Activated naive CD4-positive, alpha-beta T cell treated with anti-CD3 and anti-CD28 coated beads for 36 hours (primary cell): Measurements from ENCODE around the gene TNRC6A. TPM values are rescaled to one million over a fixed set of nuclear protein-coding genes. Genes with fewer than 3 reads are reported as not detected.
A peak's percentile ranks its signal among the peaks of the same experiment; 100 is the strongest.
"Not testable (repeated sequence)": the region's sequence is repeated elsewhere in the genome, so short reads cannot be mapped to it uniquely, and the experiment has no call there.

Experiments used
- CTCF ChIA-PET: fragments of 350-600 bp; sonication (Branson Sonifier 250); formaldehyde crosslinking; loops from one replicate; lab custom pipeline; 2021; ENCODE audit warnings: antibody characterized with exemption; lab: Charles Lee
- DNase-seq: peaks from one replicate; pipeline ENCODE4 v3.0.0-alpha.2; 2020
- H3K27ac Mint-ChIP-seq: one replicate; pipeline ENCODE4 v1.8.0; 2021; ENCODE audit warnings: mild to moderate bottlenecking, mixed read lengths
- H3K27me3 Mint-ChIP-seq: one replicate; pipeline ENCODE4 v1.8.0; 2021; ENCODE audit warnings: low read depth, mixed read lengths
- H3K36me3 Mint-ChIP-seq: one replicate; pipeline ENCODE4 v1.8.0; 2021; ENCODE audit warnings: low read depth, mixed read lengths
- H3K4me1 Mint-ChIP-seq: one replicate; pipeline ENCODE4 v1.8.0; 2021; ENCODE audit warnings: low read depth, mixed read lengths
- H3K4me3 Mint-ChIP-seq: one replicate; pipeline ENCODE4 v1.8.0; 2021; ENCODE audit warnings: mild to moderate bottlenecking, moderate library complexity, mixed read lengths
- H3K9me3 Mint-ChIP-seq: one replicate; pipeline ENCODE4 v1.8.0; 2021; ENCODE audit warnings: mixed read lengths
- intact Hi-C: fragments of 100-400 bp; cut with micrococcal nuclease; formaldehyde crosslinking; loops from one replicate; pipeline ENCODE4 v1.15.1; 2023
- total RNA-seq, 2 experiments: library from RNA; stranded (reverse); gene quantifications; one replicate each; pipeline ENCODE4 v1.2.3, GENCODE V29; 2021

Gene TNRC6A
- total RNA-seq, 2 experiments from 2014 or later, result 37.2 to 39.0 TPM

GRCh38 chr16:24745791-24746190, 16.3 kb downstream of the TNRC6A start:
- Mint-ChIP-seq H3K27ac (peak overlapping the region; percentile 51), H3K36me3 (peaks cover 14% of the 10 kb centered on the region), H3K9me3 (no peaks in the 10 kb centered on the region), H3K4me3 (no peak overlapping the region), H3K27me3 (no peaks in the 10 kb centered on the region), H3K4me1 (peaks cover 80% of the 10 kb centered on the region)
- intact Hi-C loops, result no loop called here
- DNase-seq, result no peak
- CTCF ChIA-PET, result interaction anchor here (1.2 kb wide), 1 partner anchor 10 kb away, joined by 3 read pairs; no protein-coding TSS in a partner anchor

GRCh38 chr16:24747441-24747840, 18.0 kb downstream of the TNRC6A start:
- no peak overlapping the region for H3K4me3 Mint-ChIP-seq
- intact Hi-C loops, result no loop called here
- CTCF ChIA-PET, result no interaction called here
- H3K27me3 Mint-ChIP-seq, result no peaks in the 10 kb centered on the region
- peaks cover 12% of the 10 kb centered on the region for H3K36me3 Mint-ChIP-seq
- no peak for DNase-seq
- peak overlapping the region; percentile 65 for H3K27ac Mint-ChIP-seq
- H3K4me1 Mint-ChIP-seq, result peaks cover 78% of the 10 kb centered on the region
- H3K9me3 Mint-ChIP-seq, result no peaks in the 10 kb centered on the region

GRCh38 chr16:24748242-24748641, 18.8 kb downstream of the TNRC6A start:
- intact Hi-C loops, result loop anchor here (1.0 kb wide), 1 partner anchor 79 kb away; no protein-coding TSS in a partner anchor
- H3K4me1 Mint-ChIP-seq, result peaks cover 80% of the 10 kb centered on the region
- peaks cover 12% of the 10 kb centered on the region for H3K36me3 Mint-ChIP-seq
- no peak overlapping the region for H3K4me3 Mint-ChIP-seq
- DNase-seq, result peak; percentile 66
- H3K27me3 Mint-ChIP-seq, result no peaks in the 10 kb centered on the region
- H3K27ac Mint-ChIP-seq, result peak overlapping the region; percentile 40
- H3K9me3 Mint-ChIP-seq, result no peaks in the 10 kb centered on the region
- CTCF ChIA-PET, result interaction anchor here (0.8 kb wide), 1 partner anchor 11 kb away, joined by 3 read pairs; no protein-coding TSS in a partner anchor

GRCh38 chr16:24749310-24749709, 19.9 kb downstream of the TNRC6A start:
- CTCF ChIA-PET, result interaction anchor here (0.8 kb wide), 1 partner anchor 19 kb away, joined by 7 read pairs; no protein-coding TSS in a partner anchor
- no peak overlapping the region for H3K4me3 Mint-ChIP-seq

GRCh38 chr16:24749872-24750271, 20.4 kb downstream of the TNRC6A start:
- CTCF ChIA-PET, result interaction anchor here (0.8 kb wide), 1 partner anchor 19 kb away, joined by 7 read pairs; no protein-coding TSS in a partner anchor
- not testable (repeated sequence) for DNase-seq, H3K27me3 Mint-ChIP-seq, H3K4me3 Mint-ChIP-seq, H3K9me3 Mint-ChIP-seq, H3K27ac Mint-ChIP-seq
- Mint-ChIP-seq H3K36me3 (peaks cover 12% of the 10 kb centered on the region), H3K4me1 (peaks cover 77% of the 10 kb centered on the region)
- intact Hi-C loops, result loop anchor here (5.0 to 10.0 kb wide), 2 partner anchors 265 to 297 kb away; partner anchors contain the start of gene ARHGAP17

More at GRCh38 chr16:24749310-24749709, 19.9 kb downstream of the TNRC6A start:
- Mint-ChIP-seq H3K4me1 (peaks cover 77% of the 10 kb centered on the region), H3K27me3 (no peaks in the 10 kb centered on the region), H3K27ac (peak overlapping the region; percentile 40), H3K9me3 (no peaks in the 10 kb centered on the region), H3K36me3 (peaks cover 12% of the 10 kb centered on the region)
- intact Hi-C loops, result no loop called here
- no peak for DNase-seq

- H3K27me3 Mint-ChIP-seq, result no peaks in the 10 kb centered on the region
- CTCF ChIA-PET, result interaction anchor here (0.6 to 1.2 kb wide), 4 partner anchors 13 to 493 kb away, joined by 3 to 5 read pairs (median 3); no protein-coding TSS in a partner anchor
- peak overlapping the region; percentile 1 for H3K4me3 Mint-ChIP-seq
These were observed 23.5 kb downstream of the TNRC6A start for GRCh38 chr16:24753000-24753399.

GRCh38 chr16:24753437-24753836, 24.0 kb downstream of the TNRC6A start:
- CTCF ChIA-PET, result interaction anchor here (0.7 to 1.2 kb wide), 2 partner anchors 13 to 27 kb away, joined by 3 to 5 read pairs; no protein-coding TSS in a partner anchor
- H3K4me1 Mint-ChIP-seq, result peaks cover 66% of the 10 kb centered on the region
- peak overlapping the region; percentile 1 for H3K4me3 Mint-ChIP-seq

More at GRCh38 chr16:24753000-24753399, 23.5 kb downstream of the TNRC6A start:
- Mint-ChIP-seq H3K9me3 (no peaks in the 10 kb centered on the region), H3K36me3 (peaks cover 7% of the 10 kb centered on the region), H3K4me1 (peaks cover 70% of the 10 kb centered on the region), H3K27ac (peak overlapping the region; percentile 87)
- intact Hi-C loops, result loop anchor here (1.0 to 10.0 kb wide), 7 partner anchors 10 to 294 kb away; partner anchors contain the start of genes ARHGAP17 and TNRC6A
- no peak for DNase-seq

GRCh38 chr16:24754543-24754942, 25.1 kb downstream of the TNRC6A start:
- peaks cover 1% of the 10 kb centered on the region for H3K36me3 Mint-ChIP-seq
- H3K27ac Mint-ChIP-seq, result peak overlapping the region; percentile 60
- intact Hi-C loops, result loop anchor here (5.0 to 10.0 kb wide), 2 partner anchors 260 to 293 kb away; partner anchors contain the start of gene ARHGAP17
- H3K4me1 Mint-ChIP-seq, result peaks cover 55% of the 10 kb centered on the region
- H3K9me3 Mint-ChIP-seq, result no peaks in the 10 kb centered on the region
- no peaks in the 10 kb centered on the region for H3K27me3 Mint-ChIP-seq
- CTCF ChIA-PET, result interaction anchor here (0.6 to 1.3 kb wide), 2 partner anchors 8 to 12 kb away, joined by 3 read pairs; no protein-coding TSS in a partner anchor
- H3K4me3 Mint-ChIP-seq, result no peak overlapping the region
- no peak for DNase-seq

More at GRCh38 chr16:24753437-24753836, 24.0 kb downstream of the TNRC6A start:
- intact Hi-C loops, result loop anchor here (1.0 to 10.0 kb wide), 7 partner anchors 10 to 294 kb away; partner anchors contain the start of genes ARHGAP17 and TNRC6A
- peak; percentile 65 for DNase-seq
- Mint-ChIP-seq H3K36me3 (peaks cover 7% of the 10 kb centered on the region), H3K27ac (peak overlapping the region; percentile 87), H3K9me3 (no peaks in the 10 kb centered on the region), H3K27me3 (no peaks in the 10 kb centered on the region)

- no peak for DNase-seq
- Mint-ChIP-seq H3K4me1 (peaks cover 54% of the 10 kb centered on the region), H3K27ac (peak overlapping the region; percentile 60), H3K4me3 (no peak overlapping the region), H3K9me3 (no peaks in the 10 kb centered on the region), H3K36me3 (peaks cover 1% of the 10 kb centered on the region), H3K27me3 (no peaks in the 10 kb centered on the region)
- intact Hi-C loops, result loop anchor here (10.0 kb wide), 1 partner anchor 259 kb away; the partner anchor contains the start of gene ARHGAP17
- CTCF ChIA-PET, result interaction anchor here (0.6 to 1.3 kb wide), 5 partner anchors 9 to 484 kb away, joined by 3 to 5 read pairs (median 3); partner anchors contain the start of gene RBBP6
These were observed 25.9 kb downstream of the TNRC6A start for GRCh38 chr16:24755201-24755874.

- H3K4me1 Mint-ChIP-seq, result peaks cover 41% of the 10 kb centered on the region
- H3K27ac Mint-ChIP-seq, result no peak overlapping the region
- H3K4me3 Mint-ChIP-seq, result no peak overlapping the region
- CTCF ChIA-PET, result no interaction called here
- DNase-seq, result no peak
- peaks cover 8% of the 10 kb centered on the region for H3K36me3 Mint-ChIP-seq
- no peaks in the 10 kb centered on the region for H3K9me3 Mint-ChIP-seq
- intact Hi-C loops, result loop anchor here (10.0 kb wide), 1 partner anchor 256 kb away; the partner anchor contains the start of gene ARHGAP17
- no peaks in the 10 kb centered on the region for H3K27me3 Mint-ChIP-seq
These were observed 28.9 kb downstream of the TNRC6A start for GRCh38 chr16:24758373-24758772.

GRCh38 chr16:24759006-24759405, 29.6 kb downstream of the TNRC6A start:
- no peaks in the 10 kb centered on the region for H3K9me3 Mint-ChIP-seq
- CTCF ChIA-PET, result interaction anchor here (0.6 to 0.7 kb wide), 2 partner anchors 39 to 1027 kb away, joined by 3 to 4 read pairs; no protein-coding TSS in a partner anchor
- no peak overlapping the region for H3K27ac Mint-ChIP-seq
- peaks cover 12% of the 10 kb centered on the region for H3K36me3 Mint-ChIP-seq
- intact Hi-C loops, result loop anchor here (10.0 kb wide), 1 partner anchor 256 kb away; the partner anchor contains the start of gene ARHGAP17
- H3K4me3 Mint-ChIP-seq, result no peak overlapping the region
- no peaks in the 10 kb centered on the region for H3K27me3 Mint-ChIP-seq
- DNase-seq, result no peak
- H3K4me1 Mint-ChIP-seq, result peaks cover 42% of the 10 kb centered on the region

GRCh38 chr16:24761526-24761925, 32.1 kb downstream of the TNRC6A start:
- peaks cover 15% of the 10 kb centered on the region for H3K36me3 Mint-ChIP-seq
- no peaks in the 10 kb centered on the region for H3K27me3 Mint-ChIP-seq
- H3K9me3 Mint-ChIP-seq, result no peaks in the 10 kb centered on the region
- H3K4me3 Mint-ChIP-seq, result no peak overlapping the region
- H3K4me1 Mint-ChIP-seq, result peaks cover 33% of the 10 kb centered on the region
- CTCF ChIA-PET, result interaction anchor here (1.1 kb wide), 1 partner anchor 41 kb away, joined by 3 read pairs; no protein-coding TSS in a partner anchor
- intact Hi-C loops, result no loop called here
- H3K27ac Mint-ChIP-seq, result no peak overlapping the region
- no peak for DNase-seq
